UCSD-AML1 (cell line): ENCODE measurements around the gene TLK2.

Experiments used
- DNase-seq: peaks from one replicate; lab custom pipeline; 2025; ENCODE audit not compliant: unreplicated experiment; lab: John Stamatoyannopoulos, UW

The TLK2 gene

GRCh38 chr17:62627219-62627903, 148.7 kb downstream of the TLK2 start, which contains the start of gene MRC2:
Gene MRC2 (plus strand): TSS chr17:62627670. CDS start chr17:62627803, 133 bp downstream.
- DNase-seq = peak; percentile 88

DNA sequence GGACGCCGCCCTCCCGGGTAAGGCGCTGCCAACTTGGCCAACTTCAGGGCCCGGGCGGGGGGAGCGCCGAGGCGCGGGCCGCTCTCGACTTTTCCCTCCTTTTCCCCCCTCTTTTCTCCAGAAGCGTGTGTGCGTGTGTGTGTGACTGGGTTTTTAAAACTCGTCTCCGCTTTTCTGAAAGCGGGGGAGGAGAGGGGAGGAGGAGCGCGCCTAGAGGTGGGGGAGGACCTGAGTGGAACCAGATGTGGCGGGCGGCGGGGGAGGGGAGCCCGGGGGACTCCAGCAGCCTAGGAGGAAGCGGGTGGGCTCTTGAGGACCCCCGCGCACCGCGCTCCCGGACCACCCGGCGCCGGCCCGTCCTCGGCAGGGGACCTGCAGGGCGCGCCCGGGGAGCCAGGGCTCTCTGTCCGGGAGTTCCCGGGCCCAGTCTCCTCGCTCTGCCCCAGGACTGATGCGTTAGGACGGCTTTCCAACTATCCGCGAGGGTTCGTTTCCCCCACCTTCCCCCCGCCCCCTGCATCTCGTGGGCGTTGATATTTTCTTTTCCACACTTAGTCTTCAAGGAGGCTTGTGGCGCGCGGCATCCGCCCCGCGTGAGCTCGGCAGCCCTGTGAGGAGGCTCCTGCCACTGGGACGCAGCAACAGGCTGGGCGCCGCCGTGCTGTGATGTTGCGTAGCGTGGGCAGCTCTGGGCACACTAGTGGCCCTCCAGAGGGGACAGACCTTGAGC, 149.4 kb downstream of the TLK2 start:
- peak; percentile 66 for DNase-seq

- no peak for DNase-seq
These were observed 150.4 kb downstream of the TLK2 start for GRCh38 chr17:62628831-62629555.

DNA sequence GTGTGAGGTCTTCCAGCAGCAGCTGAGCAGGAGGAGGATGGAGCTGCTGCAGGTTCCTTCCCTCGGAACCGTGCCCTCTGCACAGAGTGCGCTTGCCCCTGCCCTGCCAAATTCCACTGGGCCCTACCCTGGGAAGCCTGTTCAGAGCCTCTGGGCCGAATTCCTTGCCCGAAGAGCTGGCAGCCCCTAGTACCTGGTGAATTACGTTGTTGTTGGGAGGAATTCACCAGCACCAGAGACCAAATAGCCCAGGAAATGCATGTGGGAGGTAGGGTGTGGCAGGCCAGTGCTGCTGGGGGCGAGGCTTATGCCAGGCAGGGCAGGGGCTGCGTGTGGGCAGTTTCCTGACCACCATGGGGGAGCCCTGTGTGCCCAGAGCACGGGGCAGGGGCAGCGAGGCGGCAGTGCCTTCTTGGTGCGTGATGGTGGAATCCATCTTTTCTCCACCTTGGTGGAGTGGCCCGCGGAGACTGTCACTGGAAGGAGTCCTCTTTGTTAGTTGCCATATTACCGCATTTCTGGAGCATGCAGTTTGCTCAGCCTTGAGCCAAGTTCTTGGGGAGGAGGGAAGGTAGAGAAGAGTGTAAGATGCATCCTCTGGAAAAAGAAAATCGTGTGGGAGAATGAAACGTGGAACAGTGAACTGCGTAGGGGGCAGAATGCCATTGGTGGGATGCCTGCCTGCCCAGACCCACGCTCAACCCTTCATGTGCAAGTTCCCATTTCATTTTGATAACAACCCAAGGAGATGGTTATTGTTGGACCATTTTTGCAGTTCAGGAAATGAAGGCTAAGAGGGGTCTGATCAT, 151.1 kb downstream of the TLK2 start:
- DNase-seq = no peak

GRCh38 chr17:62630365-62631085, 151.9 kb downstream of the TLK2 start:
- no peak for DNase-seq

DNA sequence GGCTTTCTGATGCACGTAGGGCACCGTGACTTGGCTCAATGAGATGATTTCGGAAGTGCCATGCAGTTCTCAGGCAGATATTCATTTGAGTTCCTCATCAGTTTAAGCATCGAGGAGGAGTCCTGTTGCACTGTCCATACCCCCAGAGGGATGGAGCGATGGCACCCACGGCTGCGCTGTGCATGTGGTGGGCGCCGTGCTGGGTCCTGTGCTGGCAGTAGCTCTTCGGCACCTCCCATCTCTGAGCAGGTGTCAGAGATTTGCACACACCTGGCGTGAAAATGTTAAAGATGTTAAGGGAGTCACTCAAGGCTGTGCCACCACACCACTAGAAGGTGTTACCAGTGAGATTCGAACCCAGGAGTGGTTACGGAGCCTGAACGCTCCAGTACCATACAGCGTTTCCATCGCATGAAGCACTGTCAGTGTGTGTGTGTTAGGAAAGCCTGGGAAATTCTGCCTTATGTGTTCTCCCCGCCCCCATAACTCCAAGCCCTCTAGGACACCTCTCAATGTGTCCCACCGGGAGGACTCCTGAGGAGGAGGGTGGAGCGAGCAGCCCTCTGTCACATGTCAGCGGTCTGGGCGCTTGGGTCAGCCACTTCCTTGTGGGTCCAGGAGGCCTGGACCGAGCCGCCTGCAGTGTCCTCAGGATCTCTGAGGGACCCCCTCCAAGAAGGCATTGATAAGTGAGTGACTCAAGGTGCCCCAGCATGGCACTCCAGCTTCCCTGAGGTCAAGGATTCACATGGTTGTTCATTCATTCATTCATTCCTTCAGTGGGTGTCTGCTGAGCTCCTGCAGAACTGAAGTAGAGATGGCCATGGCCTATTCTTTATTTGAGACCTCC, 152.7 kb downstream of the TLK2 start:
- DNase-seq = no peak

DNA sequence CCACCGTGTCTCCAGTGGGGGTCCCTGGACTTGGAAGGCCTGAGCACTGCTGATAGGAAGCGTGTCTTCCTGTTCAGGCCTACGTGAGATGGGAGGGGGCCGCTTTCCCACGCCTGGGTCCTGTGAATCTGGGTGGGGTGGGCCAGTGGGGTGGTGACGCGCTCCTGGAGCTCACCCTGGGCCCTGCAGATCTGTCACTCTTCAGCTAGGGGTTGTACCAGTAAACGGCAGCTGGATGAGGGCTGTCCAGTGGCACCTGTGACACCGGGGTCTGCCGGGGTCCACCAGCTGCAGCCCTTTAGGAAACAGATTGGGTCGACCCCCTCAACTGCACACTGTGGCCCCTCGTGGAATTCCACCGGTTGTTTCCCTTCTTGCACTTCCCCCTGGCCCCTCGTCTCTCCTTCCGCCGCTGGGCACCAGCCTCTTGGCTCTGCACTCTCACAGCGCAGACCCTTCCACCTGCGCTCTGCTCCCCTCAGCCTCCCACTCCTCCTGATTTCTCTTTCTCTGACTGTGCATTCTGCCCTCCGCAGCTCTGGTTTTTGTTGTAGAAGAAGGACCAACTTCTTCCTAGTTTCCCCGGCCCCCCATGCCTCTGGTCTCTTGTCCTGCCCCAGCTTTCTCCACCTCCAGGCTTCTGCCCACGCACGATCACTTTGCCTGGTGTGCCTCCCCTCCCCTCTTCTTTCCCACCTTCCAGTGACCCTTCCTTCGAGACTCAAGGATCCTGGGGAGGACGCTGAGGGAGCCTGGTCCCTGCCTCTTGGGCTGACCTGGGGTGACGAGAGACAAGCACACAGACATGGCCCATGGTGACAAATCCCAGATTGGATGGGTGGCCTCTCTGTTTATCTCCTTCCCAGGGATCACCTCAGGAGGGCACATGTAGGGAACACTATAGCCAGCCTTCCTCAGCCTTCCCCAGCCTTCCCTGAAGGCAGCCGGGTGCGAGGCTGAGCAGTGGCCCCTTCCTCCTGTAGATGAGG, 153.6 kb downstream of the TLK2 start:
- no peak for DNase-seq

DNA sequence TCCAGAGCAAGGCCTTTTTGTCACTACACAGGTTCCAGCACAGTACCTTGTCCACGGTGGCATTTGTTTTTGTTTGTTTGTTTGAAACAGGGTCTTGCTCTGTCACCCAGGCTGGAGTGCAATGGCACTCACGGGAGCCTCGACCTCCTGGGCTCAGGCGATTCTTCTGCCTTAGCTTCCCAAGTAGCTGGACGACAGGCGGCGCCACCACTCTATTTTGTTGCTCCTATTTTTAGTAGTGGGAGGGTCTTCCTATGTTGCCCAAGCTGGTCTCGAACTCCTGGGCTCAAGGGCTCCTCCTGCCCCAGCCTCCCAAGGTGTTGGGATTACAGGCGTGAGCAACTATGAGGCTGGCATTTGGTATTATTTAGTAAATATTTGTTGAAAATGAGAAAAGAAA, 159.2 kb downstream of the TLK2 start:
- DNase-seq = peak; percentile 25

GRCh38 chr17:62641153-62641552, 162.5 kb downstream of the TLK2 start:
- DNase-seq = no peak

GRCh38 chr17:62641951-62642350, 163.3 kb downstream of the TLK2 start:
- no peak for DNase-seq

GRCh38 chr17:62643496-62643895, 164.9 kb downstream of the TLK2 start:
- DNase-seq = no peak

DNA sequence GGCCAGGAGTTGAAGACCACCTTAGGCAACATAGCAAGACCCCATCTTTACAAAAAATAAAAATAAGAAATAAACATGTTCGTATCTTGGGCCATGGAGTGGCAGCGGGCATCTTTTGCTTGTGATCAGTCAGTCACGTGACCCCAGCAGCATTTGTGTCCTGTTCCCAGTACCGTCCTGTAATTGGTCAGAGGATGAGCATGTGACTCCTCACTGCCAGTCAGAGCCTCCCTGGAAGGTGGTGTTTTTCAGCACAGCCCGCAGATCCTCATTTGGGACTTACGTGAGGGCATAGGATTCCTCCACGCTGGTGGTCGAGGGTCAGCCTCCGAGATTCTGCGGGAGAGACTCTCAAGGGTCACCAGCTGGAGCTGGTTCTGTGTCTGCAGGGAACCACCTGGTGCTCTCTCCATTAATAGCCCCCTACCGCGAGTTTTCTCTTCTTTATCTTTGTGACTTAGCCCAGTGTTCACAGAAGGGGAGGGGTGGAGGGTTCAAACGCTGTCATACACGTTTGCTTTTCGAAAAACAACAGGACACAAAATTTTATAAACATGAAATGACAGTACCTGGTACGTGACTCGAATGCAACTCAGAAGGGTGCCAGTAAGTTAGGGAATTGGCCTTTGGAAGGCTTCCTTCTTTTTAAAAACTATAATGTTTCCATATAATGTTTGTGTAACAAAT, 166.0 kb downstream of the TLK2 start:
- DNase-seq = no peak

- DNase-seq = no peak
These were observed 169.8 kb downstream of the TLK2 start for GRCh38 chr17:62648251-62648955.

- no peak for DNase-seq
These were observed 170.3 kb downstream of the TLK2 start for GRCh38 chr17:62648956-62649294.

- DNase-seq = no peak
These were observed 170.9 kb downstream of the TLK2 start for GRCh38 chr17:62649570-62649969.

GRCh38 chr17:62650587-62650986, 172.0 kb downstream of the TLK2 start:
- DNase-seq = no peak
